DMS153 (cell line): Measurements from ENCODE around the gene BMP8B.
"Not testable (repeated sequence)": the region's sequence is repeated elsewhere in the genome, so short reads cannot be mapped to it uniquely, and the experiment has no call there.

Experiments used
- DNase-seq: peaks from one replicate; lab custom pipeline; 2025; lab: John Stamatoyannopoulos, UW

Gene BMP8B

DNA sequence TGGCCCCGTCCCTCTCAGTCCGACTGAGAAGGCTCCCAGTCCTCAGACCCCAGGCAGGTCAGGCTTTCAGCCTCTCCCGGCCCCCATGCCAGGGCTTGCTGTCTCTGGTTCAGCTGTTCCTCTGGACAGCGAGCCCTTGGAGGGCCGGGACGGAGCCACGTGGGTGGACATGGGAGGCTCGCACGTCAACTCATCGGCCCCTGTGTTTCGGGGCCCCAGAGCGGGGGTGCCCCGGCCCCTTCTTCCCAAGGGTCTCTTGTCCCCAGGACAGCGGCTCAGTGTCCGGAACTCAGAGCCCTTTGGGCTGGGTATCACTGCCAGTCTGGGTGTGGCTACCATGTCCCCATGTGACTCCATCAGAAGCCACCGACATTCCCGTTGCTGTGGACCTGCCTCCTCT is 10.8 kb downstream of the BMP8B start:
- not testable (repeated sequence) for DNase-seq

DNA sequence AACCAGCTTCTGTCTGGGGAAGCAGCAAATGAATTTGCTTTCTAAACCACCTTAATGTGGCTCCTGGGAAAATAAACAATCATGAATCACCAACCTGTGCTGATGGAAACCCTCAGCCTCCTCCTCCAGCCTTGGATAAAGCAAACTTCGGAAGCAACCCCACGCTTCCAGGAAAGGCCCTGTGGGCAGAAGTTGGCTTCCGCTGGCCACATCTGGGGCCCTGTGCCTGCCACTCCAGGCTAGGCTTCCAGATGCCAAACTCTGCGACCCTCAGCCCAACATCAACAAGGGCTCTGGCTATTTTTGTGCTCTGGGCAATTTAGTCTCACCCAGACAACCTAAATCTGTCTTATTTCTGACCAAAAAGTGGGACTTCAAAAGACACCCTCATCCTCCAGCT is 11.4 kb downstream of the BMP8B start:
- DNase-seq = no peak

- no peak for DNase-seq
These were observed 11.8 kb downstream of the BMP8B start for GRCh38 chr1:39776886-39777285.

DNA sequence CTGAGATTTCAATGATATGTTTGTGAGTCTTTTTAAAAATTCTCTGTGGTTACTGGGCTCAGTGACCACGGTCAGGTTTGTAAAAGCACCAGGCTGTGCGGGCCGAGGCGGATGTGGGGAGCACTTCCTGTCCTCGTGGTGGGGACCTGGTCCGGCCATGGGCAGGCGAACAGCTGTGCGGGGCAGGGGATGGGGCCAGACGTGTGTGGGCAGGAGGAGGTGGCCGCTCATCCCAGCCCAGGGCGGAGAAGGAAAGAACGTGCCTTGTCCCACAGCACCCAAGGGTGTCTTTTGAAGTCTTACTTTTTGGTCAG is 12.3 kb downstream of the BMP8B start:
- no peak for DNase-seq

GRCh38 chr1:39775676-39776399 is 12.8 kb downstream of the BMP8B start:
- DNase-seq = not testable (repeated sequence)

GRCh38 chr1:39775141-39775540 is 13.5 kb downstream of the BMP8B start:
- DNase-seq = not testable (repeated sequence)

DNA sequence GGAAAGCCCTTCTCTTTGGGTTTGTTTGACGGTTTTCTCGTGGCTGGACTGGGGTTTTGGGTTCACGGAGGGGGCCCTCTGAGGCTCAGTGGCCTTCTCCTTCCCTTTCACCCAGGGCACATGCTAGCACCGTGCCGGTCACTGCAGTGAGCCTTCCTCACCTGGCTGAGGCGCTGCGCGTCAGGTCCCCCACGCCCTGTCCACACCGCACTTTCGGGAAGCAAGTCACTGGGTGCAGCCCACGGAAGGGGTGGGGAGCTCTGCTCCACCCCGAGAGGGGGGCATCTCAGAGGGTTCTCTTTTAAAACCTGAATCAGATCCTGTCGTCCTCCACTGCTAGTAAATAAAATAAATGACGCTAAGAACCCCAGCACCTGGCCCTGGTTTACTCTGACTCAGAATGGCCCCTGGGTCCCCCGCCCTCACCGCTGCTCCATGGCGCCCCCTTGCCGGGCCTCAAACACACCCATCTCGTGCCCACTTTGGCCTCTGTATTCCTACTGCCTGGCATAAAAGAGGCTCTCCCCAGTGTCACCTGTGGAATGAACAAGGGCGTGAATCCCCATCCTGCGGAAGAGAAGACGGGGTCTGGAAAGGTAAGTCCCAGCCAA is 15.2 kb downstream of the BMP8B start:
- not testable (repeated sequence) for DNase-seq

DNA sequence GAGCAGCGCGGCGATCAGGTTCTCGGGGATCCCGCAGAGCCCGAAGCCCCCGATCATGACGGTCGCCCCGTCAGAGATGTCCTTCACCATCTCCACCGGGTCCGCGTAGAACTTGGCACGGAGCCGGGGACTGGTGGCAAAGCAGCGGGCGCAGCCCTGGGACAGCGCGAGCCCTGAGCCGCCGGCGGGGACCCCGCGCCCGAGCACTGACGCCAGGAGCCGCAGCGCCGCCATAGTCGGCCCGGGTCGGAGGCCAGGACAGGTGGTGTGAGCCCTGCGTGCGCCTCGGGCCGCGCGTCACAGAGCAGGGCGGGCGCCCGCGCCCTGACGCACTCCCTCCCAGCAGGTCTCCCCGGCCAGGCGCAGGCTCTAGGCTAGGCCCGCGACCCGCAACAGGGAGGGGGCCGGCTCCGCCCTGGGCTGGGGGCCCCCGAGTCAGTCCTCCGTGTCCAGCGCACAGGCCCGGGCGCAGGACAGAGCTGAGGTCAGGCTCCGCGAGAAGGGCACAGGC is 17.6 kb downstream of the BMP8B start, which contains the start of gene OXCT2:
OXCT2 (minus strand) TSS at position 327 of the 511 bp plus-strand sequence; CDS start at position 234, 93 bp downstream.
- DNase-seq = not testable (repeated sequence)

DNA sequence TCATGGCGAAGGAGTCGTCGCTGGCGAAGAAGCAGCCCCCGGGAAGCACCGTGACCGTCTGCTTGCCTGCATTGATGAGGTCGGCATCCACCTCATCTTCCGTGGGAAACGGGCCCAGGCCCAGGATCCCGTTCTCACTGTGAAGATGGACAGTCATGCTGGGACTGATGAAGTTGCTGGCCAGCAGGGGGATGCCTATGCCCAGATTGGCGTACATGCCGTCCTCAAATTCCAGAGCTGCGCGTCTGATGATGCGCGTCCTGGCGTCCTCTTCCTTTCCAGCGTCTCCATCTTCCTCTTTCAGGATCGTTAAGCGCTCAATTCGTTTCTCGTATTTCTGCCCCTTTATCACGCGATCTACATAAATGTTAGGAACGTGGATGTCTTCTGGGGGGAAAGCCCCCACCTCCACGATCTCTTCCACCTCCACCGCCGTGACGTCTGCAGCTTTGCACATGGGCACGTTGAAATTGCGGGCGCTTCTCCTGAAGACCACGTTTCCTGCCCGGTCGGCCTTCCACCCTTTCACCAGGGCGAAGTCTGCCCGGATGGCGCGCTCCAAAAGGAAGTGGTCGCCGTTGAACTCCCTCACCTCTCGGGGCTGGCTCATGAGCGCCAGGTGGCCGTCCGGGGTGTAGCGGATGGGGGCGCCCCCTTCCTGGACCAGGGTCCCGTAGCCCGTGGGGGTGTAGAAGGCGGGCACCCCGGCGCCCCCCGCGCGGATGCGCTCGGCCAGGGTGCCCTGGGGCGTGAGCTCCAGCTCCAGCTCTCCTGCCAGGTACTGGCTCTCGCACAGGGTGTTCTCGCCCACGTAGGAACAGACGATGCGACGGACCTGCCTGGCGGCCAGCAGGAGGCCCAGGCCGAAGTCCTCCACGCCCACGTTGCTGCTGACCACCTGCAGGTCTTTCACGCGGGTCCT is 18.3 kb downstream of the BMP8B start:
- not testable (repeated sequence) for DNase-seq

- not testable (repeated sequence) for DNase-seq
These were observed 19.2 kb downstream of the BMP8B start for GRCh38 chr1:39769502-39769901.

GRCh38 chr1:39766466-39766865 is 22.2 kb downstream of the BMP8B start:
- not testable (repeated sequence) for DNase-seq

- not testable (repeated sequence) for DNase-seq
These were observed 24.2 kb downstream of the BMP8B start for GRCh38 chr1:39764512-39764911.

- not testable (repeated sequence) for DNase-seq
These were observed 24.9 kb downstream of the BMP8B start for GRCh38 chr1:39763619-39764374.

- no peak for DNase-seq
These were observed 25.8 kb downstream of the BMP8B start for GRCh38 chr1:39762550-39763540.

GRCh38 chr1:39761557-39762260 is 27.0 kb downstream of the BMP8B start:
- DNase-seq = no peak

DNA sequence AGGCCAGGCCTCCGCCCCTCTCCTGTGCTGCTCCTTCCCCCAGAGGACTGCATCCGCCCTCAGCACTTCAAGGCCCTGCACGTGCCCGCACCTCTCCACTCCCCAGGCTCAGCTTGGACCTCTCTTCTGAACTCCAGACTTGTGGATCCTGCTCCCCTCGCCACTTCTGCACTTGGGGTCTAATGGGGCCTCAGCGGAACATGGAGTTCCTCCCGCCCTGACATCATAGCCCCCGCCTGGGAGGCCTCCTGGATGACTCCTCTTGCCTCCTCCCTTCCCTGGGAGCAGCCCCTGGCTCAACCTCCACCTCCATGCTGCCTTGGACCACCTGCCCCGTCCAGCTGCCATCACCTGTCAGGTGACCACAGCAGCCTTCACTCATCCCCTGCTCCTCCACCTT is 27.6 kb downstream of the BMP8B start:
- no peak for DNase-seq

- DNase-seq = no peak
These were observed 28.3 kb downstream of the BMP8B start for GRCh38 chr1:39760074-39761008.

DNA sequence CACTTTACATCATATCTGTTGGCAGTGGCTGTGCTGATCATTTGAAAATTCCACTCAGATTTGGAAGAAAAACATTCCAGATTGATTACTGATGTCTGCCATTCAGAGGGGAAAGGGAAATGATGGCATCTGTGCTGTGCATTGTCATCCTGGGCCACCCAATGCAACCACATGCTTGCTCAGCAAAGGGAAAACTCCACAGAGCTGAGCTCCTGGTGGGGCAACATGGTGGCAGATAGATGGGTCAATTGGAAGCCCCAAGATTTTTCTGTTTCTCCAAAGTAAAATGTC is 29.3 kb downstream of the BMP8B start:
- no peak for DNase-seq
